Astrocyte (in vitro differentiated cells and primary cell): ENCODE measurements around the gene ZNF112. TPM values are rescaled to one million over a fixed set of nuclear protein-coding genes. Genes with fewer than 3 reads are reported as not detected.

Experiments
- DNase-seq: peaks from one replicate; pipeline ENCODE4 v3.0.0-alpha.2; 2010; ENCODE audit warnings: low read depth
- FAIRE-seq: peaks from 2 replicates; lab custom pipeline; 2011; peaks lifted over from hg19 to GRCh38; lab: Jason Lieb, UNC
- H2AFZ ChIP-seq: 2 replicates; pipeline ENCODE4 v1.6.0; 2012; ENCODE audit warnings: low read depth, low read length, inconsistent platforms
- H3K27ac ChIP-seq: 2 replicates; pipeline ENCODE4 v1.5.1; 2011; ENCODE audit warnings: low read depth, low read length, inconsistent platforms
- H3K27me3 ChIP-seq: 2 replicates; pipeline ENCODE4 v1.6.0; 2011; ENCODE audit warnings: low read length, inconsistent platforms; ENCODE audit not compliant: insufficient read depth
- H3K36me3 ChIP-seq: 2 replicates; pipeline ENCODE4 v1.5.1; 2011; ENCODE audit warnings: low read length, inconsistent platforms; ENCODE audit not compliant: insufficient read depth
- H3K4me1 ChIP-seq: 2 replicates; pipeline ENCODE4 v1.5.1; 2011; ENCODE audit warnings: low read length, inconsistent platforms; ENCODE audit not compliant: insufficient read depth
- H3K4me2 ChIP-seq: 2 replicates; pipeline ENCODE4 v1.6.0; 2012; ENCODE audit warnings: low read length, inconsistent platforms
- H3K4me3 ChIP-seq: 2 replicates; pipeline ENCODE4 v1.5.1; 2011; ENCODE audit warnings: low read depth, mild to moderate bottlenecking, low read length, inconsistent platforms; ENCODE audit not compliant: insufficient read depth
- H3K79me2 ChIP-seq: 2 replicates; pipeline ENCODE4 v1.6.0; 2012; ENCODE audit warnings: mild to moderate bottlenecking, low read length, inconsistent platforms; ENCODE audit not compliant: insufficient read depth
- H3K9ac ChIP-seq: 2 replicates; pipeline ENCODE4 v1.6.0; 2012; ENCODE audit warnings: mild to moderate bottlenecking, low read length, inconsistent platforms
- H3K9me3 ChIP-seq: 2 replicates; pipeline ENCODE4 v1.5.1; 2012; ENCODE audit warnings: low read depth, mild to moderate bottlenecking, low read length, inconsistent platforms; ENCODE audit not compliant: insufficient read depth
- H4K20me1 ChIP-seq: 2 replicates; pipeline ENCODE4 v1.6.0; 2012; ENCODE audit warnings: low read length, inconsistent platforms; ENCODE audit not compliant: insufficient read depth
- H3K27ac Mint-ChIP-seq: one replicate; pipeline ENCODE4 v1.8.0; 2021; ENCODE audit warnings: mild to moderate bottlenecking, mixed read lengths; ENCODE audit not compliant: unreplicated experiment
- H3K27me3 Mint-ChIP-seq: one replicate; pipeline ENCODE4 v1.8.0; 2021; ENCODE audit warnings: low read depth, mixed read lengths; ENCODE audit not compliant: unreplicated experiment
- H3K36me3 Mint-ChIP-seq: one replicate; pipeline ENCODE4 v1.8.0; 2021; ENCODE audit warnings: low read depth, mixed read lengths; ENCODE audit not compliant: unreplicated experiment
- H3K4me1 Mint-ChIP-seq: one replicate; pipeline ENCODE4 v1.8.0; 2021; ENCODE audit warnings: low read depth, mixed read lengths; ENCODE audit not compliant: unreplicated experiment
- H3K4me3 Mint-ChIP-seq: one replicate; pipeline ENCODE4 v1.8.0; 2021; ENCODE audit warnings: mild to moderate bottlenecking, moderate library complexity, mixed read lengths; ENCODE audit not compliant: unreplicated experiment
- H3K9me3 Mint-ChIP-seq: one replicate; pipeline ENCODE4 v1.8.0; 2021; ENCODE audit warnings: mild to moderate bottlenecking, mixed read lengths; ENCODE audit not compliant: unreplicated experiment
- EZH2 ChIP-seq: IDR thresholded peaks from 2 replicates; pipeline ENCODE4 v1.6.1; 2012; ENCODE audit warnings: mild to moderate bottlenecking, low read length, inconsistent platforms; ENCODE audit not compliant: insufficient read depth
- total RNA-seq: library from RNA; stranded (reverse); gene quantifications from 2 replicates; pipeline ENCODE4 v1.2.1, GENCODE V29; 2021
- TF ChIP-seq, protein P1 (sequence below): IDR thresholded peaks from 2 replicates; pipeline ENCODE4 v1.5.1; 2011; ENCODE audit warnings: low read depth, mild to moderate bottlenecking, inconsistent platforms, low read length, moderate library complexity; ENCODE audit not compliant: insufficient read depth

ZNF112 gene
- total RNA-seq, 1 donor from 2014 or later = 4.4 TPM

DNA sequence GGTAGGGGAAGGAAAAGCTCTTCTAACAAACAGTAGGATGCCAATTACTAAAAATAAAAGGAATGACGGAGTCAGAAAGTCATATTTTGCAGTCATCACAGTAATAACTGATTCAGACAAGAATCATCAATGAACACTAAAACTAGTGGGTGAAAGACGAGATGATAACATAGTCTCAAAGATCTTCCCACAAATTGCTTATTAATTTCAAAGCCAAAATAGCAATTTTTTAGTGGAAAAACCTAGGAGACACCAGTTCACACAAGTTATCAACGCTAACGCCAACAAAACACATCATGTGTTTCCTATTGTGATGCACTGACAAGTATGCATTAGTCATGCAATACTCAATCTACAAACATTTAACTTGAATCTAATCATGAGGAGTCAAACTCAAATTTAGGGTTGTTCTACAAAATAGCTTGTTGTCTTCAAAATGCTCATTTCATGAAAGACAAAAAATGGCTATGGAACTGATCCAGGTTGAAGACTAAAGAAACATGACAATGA, 78.2 kb downstream of the ZNF112 start:
- DNase-seq (no peak), FAIRE-seq (no peak)
- no peak overlapping the region for H3K27ac Mint-ChIP-seq

DNA sequence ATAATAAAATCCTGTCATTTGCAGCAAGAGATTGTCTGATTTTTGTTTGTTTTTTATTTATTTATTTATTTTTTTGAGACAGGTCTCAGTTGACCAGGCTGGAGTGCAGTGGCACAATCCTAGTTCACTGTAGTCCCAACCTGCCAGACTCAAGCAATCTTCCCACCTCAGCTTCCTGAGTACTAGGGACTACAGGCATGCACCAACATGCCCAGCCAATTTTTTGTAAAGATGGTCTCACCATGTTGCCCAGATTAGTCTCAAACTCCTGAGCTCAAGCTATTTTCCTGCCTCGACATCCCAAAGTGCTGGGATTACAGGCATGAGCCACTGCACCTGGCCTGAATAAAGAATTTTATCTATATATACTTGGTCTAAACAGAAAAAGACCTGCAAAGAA, 79.1 kb downstream of the ZNF112 start:
- H3K9ac ChIP-seq = no peak overlapping the region
- H3K4me1 ChIP-seq = no peaks in the 10 kb centered on the region
- Mint-ChIP-seq H3K36me3 (peaks cover 26% of the 10 kb centered on the region), H3K4me1 (peaks cover 4% of the 10 kb centered on the region), H3K27ac (no peak overlapping the region), H3K4me3 (no peak overlapping the region), H3K27me3 (no peaks in the 10 kb centered on the region), H3K9me3 (peaks cover 11% of the 10 kb centered on the region)
- no peaks in the 10 kb centered on the region for H3K36me3 ChIP-seq
- DNase-seq (no peak), FAIRE-seq (no peak)
- peaks cover 17% of the 10 kb centered on the region for H3K9me3 ChIP-seq
- H3K4me2 ChIP-seq = no peak overlapping the region
- no peak overlapping the region for H3K27ac ChIP-seq
- TF ChIP-seq, protein P1, sequence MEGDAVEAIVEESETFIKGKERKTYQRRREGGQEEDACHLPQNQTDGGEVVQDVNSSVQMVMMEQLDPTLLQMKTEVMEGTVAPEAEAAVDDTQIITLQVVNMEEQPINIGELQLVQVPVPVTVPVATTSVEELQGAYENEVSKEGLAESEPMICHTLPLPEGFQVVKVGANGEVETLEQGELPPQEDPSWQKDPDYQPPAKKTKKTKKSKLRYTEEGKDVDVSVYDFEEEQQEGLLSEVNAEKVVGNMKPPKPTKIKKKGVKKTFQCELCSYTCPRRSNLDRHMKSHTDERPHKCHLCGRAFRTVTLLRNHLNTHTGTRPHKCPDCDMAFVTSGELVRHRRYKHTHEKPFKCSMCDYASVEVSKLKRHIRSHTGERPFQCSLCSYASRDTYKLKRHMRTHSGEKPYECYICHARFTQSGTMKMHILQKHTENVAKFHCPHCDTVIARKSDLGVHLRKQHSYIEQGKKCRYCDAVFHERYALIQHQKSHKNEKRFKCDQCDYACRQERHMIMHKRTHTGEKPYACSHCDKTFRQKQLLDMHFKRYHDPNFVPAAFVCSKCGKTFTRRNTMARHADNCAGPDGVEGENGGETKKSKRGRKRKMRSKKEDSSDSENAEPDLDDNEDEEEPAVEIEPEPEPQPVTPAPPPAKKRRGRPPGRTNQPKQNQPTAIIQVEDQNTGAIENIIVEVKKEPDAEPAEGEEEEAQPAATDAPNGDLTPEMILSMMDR = no peak
- no peak for TF ChIP-seq EZH2
- H3K79me2 ChIP-seq = no peaks in the 10 kb centered on the region
- no peak overlapping the region for H3K4me3 ChIP-seq
- H2AFZ ChIP-seq = no peak overlapping the region
- H3K27me3 ChIP-seq = no peaks in the 10 kb centered on the region
- no peaks in the 10 kb centered on the region for H4K20me1 ChIP-seq

More for the DNA sequence above, 78.2 kb downstream of the ZNF112 start:
- Histone ChIP-seq H3K4me1 (no peaks in the 10 kb centered on the region), H3K27ac (no peak overlapping the region), H3K79me2 (no peaks in the 10 kb centered on the region), H2AFZ (no peak overlapping the region), H3K9me3 (peaks cover 19% of the 10 kb centered on the region), H3K36me3 (no peaks in the 10 kb centered on the region), H3K4me2 (no peak overlapping the region), H4K20me1 (no peaks in the 10 kb centered on the region), H3K4me3 (no peak overlapping the region), H3K9ac (no peak overlapping the region), H3K27me3 (no peaks in the 10 kb centered on the region)
- Mint-ChIP-seq H3K4me1 (peaks cover 6% of the 10 kb centered on the region), H3K27me3 (no peaks in the 10 kb centered on the region), H3K36me3 (peaks cover 23% of the 10 kb centered on the region), H3K9me3 (peaks cover 11% of the 10 kb centered on the region), H3K4me3 (no peak overlapping the region)
- TF ChIP-seq, protein P1 = no peak
- TF ChIP-seq EZH2 = no peak

Other genes with a start within 250 kb of the ZNF112 start
- gene ZNF225, start 243.3 kb downstream of the ZNF112 start, total RNA-seq = 4.5 and 4.7 TPM in 2 replicates
- gene ZNF234, start 215.1 kb downstream of the ZNF112 start, total RNA-seq = 9.0 and 11.6 TPM in 2 replicates
- 24.4 and 27.6 TPM in 2 replicates for gene ZNF226, start 191.6 kb downstream of the ZNF112 start, total RNA-seq
- gene ZNF227, start 144.1 kb downstream of the ZNF112 start, total RNA-seq = 10.7 and 18.2 TPM in 2 replicates
- gene ZNF233, start 96.8 kb downstream of the ZNF112 start, total RNA-seq = 2.1 and 2.7 TPM in 2 replicates
- gene ZNF235, start 51.7 kb downstream of the ZNF112 start, total RNA-seq = 4.8 and 6.4 TPM in 2 replicates
- gene ZNF285, start 44.9 kb upstream of the ZNF112 start, total RNA-seq = 2.1 and 2.9 TPM in 2 replicates
- 9.5 and 9.8 TPM in 2 replicates for gene ZNF229, start 91.8 kb upstream of the ZNF112 start, total RNA-seq
- gene ZNF180, start 143.8 kb upstream of the ZNF112 start, total RNA-seq = 3.2 and 5.3 TPM in 2 replicates
- not detected in 2 replicates for gene CEACAM20, start 173.0 kb upstream of the ZNF112 start, total RNA-seq